GM18499 (cell line): ENCODE measurements around the gene POFUT2.
"Not testable (repeated sequence)": the region's sequence is repeated elsewhere in the genome, so short reads cannot be mapped to it uniquely, and the experiment has no call there.

Experiments
- ATAC-seq: cut with Tn5 transposase; IDR thresholded peaks from one replicate; pipeline ENCODE4 v1.9.1; 2021; ENCODE audit warnings: moderate number of reproducible peaks; ENCODE audit not compliant: insufficient read depth, unreplicated experiment

The POFUT2 gene

DNA sequence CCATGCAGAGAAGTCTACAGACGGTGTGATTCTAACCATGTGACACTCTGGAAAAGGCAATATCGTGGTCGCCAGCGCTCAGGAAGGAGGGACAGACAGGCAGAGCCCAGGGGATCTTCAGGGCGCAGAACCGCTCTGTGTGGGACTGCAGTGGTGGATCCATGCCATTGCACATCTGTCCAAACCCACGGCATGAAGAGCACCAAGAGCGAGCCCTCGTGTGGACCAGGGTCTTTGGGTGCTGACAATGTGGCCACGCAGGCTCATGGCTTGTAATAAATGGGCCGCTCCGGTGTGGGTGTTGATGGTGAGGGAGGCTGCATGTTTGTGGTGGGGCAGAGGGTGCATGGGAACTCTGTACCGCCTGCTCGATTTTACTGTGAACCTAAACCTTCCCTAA lies 25.3 kb upstream of the POFUT2 start:
- ATAC-seq = no peak

DNA sequence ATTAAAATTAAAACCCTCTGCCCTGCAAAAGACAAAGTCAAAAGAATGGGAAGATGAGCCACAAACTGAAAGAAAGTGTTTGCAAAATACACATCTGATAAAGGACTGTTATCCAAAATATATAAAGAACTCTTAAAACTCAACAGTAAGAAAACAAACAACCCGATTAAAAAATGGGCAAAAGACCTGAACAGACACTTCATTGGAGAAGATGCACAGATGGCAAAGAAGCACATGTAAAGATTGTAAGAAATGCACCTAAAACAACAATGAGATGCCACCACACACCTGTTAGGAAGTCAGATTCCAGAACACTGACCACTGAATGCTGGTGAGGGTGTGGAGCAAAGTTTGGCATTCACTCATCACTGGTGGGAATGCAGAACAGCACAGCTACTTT lies 24.6 kb upstream of the POFUT2 start:
- ATAC-seq = no peak

DNA sequence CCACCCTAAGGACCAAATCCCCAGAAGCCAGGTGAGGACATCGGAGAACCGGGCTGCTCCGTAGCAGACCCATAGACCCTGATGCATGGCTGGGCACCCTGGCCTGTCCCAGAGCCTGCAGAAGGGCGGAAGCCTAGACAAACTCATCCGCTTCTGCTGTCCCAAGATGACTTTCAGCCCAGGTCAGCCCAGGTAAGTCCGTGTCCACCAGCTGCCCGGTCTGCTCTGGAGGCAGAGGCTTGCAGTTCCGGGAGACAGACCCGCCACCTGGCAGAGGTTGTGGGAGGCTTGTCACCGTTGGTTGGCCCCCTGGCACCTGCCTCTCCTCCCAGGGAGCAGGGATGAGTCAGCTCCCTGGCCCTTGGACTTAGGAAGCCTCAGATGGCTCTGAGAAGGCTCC lies 22.8 kb upstream of the POFUT2 start:
- no peak for ATAC-seq

DNA sequence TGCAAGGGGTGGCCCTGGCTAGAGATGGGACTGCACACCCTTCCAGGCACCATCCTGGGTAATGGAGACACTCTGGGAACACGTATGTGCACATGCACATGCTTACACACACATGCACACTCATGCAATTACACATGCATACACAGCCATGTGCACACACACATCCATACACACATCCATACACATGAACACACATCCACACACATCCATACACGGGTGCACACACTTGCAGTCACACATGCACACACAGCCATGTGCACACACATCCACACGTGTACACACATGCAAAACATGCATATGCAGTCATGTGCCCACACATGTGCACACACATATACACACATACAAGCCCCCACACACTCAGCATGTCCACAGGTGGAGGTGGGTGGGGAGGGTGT lies 22.3 kb upstream of the POFUT2 start:
- no peak for ATAC-seq

DNA sequence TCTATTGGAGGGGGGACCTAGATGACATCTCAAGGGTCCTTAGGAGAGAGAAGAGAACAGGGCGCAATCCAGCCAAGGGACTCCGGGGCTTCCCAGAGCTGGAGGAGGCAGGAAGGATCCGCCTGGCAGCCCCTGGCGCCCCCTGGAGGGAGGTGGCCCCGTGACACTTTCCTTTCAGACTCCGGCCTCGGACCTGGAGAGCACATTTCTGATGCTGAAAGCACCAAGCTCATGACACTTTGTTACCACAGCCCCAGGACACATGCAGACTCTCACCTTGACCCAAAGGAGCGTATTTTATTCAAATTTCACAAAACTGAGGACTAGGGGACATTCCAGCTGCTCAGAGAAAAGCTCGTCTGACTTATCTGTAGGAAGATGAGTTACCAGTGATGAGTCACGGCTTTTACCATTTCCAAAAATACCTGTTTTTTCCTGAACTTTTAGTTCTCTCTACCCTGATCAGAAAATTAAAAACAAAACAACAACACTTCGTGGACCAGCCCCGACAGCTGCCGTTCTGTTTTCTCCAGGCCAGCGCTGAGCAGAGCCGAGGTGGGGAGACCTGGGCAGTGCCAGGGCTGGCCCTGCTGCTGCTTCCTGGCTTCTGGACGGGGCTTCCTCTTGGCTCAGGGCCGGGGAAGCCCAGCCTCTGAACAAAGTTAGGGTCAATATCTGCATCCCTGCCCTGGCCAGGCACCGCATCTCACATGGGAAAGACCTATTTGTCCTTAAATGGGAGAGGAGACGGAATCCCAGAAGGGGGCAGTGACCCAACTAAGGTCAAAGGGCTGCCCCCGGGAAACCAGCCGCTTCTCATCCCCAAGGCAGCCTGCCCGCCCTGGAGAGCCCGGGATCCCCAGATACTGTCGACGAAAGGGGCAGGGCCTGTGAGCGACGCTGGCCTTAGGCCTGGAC lies 21.6 kb upstream of the POFUT2 start:
- no peak for ATAC-seq

DNA sequence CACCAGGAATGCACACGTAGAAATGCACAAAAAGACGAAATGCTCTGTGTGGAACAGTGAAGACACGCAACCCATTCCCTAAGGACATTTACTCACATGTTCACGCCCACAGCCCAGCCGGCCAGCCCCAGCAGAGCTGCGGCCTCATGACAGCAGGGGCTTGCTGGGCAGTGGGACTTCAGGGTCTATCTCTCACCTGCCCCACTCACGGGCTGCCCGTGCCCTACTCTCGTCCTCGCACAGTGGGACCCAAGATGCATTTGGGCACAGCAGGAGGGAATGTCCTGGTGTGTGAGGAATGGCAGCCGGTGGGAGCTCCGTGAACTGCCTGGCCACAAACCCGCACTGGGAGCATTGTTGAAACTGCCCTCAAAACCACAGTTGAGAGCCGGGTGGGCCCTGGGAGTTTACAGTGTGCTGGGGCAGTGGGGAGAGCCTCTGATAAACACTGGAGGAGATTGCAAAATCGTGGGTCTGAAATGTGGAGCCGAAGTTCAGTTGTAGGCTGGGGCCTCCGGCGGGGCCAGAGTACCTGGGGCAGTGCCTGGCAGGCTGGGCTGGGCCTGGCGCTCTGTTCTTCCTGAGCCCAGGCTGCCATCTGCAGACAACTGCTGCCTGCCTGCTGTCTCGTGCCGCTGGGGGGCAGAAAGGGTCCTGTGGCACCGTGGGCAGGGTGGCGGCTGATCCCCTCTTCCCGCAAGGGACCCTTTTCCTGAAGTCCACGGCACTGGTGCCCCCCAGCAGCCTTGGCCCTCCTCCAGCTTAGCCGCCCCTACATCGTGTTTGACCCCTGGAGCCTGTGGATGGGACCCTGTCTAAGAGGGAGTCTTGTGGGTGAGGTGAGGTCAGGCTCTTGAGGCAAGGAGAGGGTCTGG lies 20.7 kb upstream of the POFUT2 start:
- ATAC-seq = no peak

- not testable (repeated sequence) for ATAC-seq
Observed at GRCh38 chr21:45307597-45308158, 20.0 kb upstream of the POFUT2 start.

- ATAC-seq = no peak
Observed at GRCh38 chr21:45306832-45307571, 19.3 kb upstream of the POFUT2 start.

DNA sequence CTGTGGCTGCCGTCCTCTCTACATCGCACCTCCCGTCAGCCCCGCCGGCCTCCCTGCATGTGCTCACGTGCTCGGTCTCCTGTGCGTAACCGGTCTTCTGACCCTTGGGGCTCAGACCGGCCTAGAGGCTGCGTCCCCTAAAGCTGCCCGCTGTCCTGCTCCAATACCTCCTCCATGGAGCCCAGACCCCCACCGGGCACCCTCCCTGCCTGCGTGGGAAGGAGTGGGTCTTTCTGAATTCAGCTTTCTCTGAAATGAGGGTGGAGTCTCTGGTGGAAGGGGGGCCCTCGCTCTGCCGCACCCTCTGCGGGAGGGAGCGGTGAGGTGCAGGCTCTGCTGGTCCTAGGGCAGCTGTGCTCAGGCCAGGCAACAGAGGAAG lies 18.7 kb upstream of the POFUT2 start:
- no peak for ATAC-seq

DNA sequence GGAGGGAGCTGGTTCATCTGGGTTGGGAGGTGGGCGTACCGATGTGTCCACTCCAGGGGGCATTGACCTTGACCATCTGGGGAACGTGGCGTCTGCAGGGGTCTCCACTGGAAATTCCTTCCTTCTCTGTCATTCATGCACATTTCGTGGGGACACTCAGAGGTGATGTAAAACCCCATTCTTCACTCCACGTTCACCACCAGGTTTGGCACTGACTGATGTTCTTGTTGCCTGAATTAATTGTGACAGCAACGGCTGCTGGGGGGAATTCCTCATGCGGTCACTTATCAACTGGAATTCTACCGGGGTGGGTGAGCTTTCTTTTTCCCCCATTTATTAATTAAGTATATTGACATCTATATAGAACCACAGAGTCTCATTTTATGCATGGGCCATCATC lies 18.1 kb upstream of the POFUT2 start:
- ATAC-seq = no peak

- no peak for ATAC-seq
Observed at GRCh38 chr21:45304945-45305344, 17.2 kb upstream of the POFUT2 start.

DNA sequence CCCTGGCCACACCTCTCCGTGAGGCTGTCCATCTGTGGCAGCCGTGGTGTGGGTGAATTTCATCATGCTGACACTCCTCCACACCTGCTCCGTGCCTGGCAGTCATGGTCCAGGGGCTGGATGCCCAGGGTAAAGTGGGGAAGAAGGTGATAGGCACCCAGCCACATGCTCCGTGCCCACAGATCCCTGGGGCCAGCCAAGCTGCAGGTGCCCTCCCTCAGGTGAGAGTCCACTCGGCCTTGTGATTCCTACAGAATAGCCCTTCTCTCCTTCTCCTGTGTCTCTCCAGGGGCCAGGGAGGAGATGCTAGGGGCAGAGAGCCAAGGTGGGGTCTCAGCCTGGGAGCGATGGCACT lies 16.8 kb upstream of the POFUT2 start:
- no peak for ATAC-seq

DNA sequence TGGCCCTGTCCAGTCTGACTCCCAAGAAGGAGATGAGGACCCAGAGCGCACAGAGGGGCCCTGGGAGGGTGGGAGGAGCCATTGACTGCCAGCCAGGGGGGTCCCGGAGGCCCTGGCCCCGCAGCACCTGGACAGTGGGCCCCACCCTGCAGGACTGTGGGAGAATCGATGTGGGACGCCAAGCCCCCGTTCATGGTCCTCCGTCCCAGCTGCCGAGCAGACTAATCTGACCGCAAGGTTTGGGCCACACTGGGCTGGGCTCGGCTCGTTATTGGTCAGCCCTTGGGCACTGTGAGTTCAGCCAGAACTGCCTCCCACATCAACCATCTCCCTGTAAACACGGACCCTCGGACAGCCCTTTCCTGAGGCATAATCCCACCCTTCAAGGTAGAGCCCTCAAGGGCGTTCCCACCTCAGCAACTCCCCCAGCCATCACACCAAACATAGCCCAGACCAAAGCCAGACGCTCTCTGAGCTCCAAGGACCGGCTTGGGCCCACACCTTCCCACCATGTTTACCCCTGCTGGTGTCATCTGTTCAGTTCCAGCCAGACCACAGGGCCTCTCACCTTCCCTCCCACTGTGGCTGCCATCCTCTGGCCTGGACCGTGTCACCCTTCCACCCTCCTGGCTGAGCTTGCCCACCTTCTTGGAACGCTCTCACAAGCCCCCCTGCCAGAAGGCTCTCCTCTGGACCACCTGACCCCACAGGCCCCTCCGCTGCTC lies 16.2 kb upstream of the POFUT2 start:
- ATAC-seq = no peak

- ATAC-seq = no peak
Observed at GRCh38 chr21:45303091-45303615, 15.5 kb upstream of the POFUT2 start.

DNA sequence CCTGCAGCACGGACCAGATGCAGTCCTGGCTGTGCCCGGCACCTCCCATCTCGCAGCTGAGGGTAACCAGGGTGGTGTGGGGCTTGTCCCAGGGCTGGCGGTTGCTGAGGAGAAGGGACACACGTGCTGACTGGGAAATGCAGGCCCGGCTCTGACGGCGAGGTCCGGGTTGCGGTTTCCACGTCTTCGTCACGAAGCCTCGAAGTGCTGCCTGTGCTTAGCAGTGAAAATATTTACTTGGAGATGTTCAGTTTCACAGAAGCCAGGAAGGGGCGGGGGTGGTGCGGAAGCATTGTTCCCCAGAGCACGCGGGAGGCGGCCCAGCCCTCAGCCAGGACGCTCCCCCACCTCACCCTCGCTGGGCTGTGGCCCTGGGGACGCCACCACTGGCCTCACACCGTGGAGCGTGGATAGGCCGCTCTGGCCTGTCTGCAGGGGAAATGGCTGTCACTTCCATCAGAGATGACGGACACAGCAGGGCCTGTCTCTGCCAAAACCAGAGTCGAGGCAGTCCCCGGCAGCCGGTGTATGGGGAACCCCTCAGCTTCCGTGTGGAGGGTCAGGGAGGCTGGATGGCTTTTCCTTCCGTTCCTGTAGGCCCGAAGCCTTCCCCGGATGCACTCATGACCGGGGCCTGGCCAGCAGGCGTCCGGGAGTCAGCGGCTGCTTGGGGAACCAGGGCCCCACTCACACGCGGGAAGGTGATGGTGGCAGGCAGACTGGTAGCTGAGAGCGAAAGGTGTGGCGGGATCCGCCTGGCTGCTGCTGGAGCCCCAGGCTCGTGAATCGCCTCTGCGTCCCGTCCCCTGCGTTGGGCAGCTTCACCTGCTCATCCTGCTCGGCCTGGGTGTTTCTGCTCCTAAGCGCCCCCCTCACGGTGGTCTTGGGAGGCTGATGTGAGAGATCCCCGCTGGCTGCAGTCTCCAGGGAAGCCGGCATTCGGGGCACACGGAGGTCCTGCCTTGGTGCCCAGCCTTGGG lies 14.7 kb upstream of the POFUT2 start:
- ATAC-seq = no peak

DNA sequence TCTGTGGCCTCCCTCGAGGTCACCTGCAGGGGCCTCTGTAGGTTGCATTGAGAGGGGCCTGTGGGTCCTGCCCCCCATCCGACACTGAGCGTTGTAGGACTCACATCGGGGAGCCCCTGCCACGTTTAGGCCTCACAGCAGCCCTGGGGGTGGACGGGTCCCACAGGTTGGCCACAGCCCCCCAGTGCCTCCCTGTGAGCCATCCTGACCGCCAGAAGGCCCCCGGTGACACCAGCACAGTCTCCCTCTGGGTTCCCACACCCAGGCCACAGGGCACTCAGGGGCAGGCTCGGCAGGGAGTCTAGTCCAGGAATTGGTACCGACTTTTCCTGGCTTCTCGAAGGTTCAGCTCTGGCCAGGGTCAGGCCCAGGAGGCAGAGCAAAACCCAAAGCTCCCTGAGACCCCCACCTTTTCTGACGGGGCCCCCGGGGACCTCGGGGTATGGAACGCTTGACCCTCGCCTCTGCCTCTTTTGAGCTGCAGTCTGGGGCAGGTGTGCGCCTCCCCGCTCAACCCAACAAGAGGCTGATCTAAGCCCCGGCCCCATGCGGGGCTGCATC lies 13.9 kb upstream of the POFUT2 start:
- no peak for ATAC-seq

DNA sequence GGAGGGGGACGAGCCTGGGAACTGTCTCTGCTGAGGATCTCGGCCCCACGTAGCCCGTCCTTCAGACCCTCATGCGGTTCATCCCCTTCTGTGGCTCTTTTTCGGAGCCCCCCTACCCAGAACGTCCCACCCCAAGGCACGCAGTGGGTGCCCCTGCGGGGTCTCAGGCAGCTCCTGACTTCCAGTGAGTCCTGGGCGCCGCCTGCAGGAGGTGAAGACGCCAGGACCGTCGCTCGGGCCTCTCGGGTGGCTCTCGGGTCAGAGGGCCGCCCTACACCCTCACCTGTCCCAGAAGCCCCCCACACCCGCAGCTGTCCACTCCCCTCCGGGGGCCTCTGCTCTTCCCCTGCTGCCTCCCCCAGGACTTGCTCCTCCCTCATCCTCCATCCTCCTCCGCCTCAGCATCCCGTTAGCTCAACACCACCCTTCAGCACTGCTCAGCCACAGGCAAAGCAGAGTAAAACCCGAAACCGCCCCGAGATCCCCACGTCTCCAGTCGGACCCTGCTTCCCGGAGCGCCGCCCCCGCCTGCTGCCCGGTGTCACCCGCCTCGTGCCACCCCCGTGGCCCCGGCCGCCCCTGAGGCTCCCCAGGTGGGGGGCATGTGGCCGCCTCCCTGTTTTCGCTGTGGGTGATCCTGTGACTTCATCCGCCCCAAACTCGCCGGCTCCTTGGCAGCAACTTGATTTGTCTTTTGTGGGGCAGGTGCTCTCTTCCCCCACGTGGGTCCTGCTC lies 13.3 kb upstream of the POFUT2 start:
- ATAC-seq = no peak
